GM12878 (cell line): ENCODE data around the gene S100A8. TPM values are rescaled to one million over a fixed set of nuclear protein-coding genes. Genes with fewer than 3 reads are reported as not detected.

Source experiments
- ATAC-seq: fragments of 200-7000 bp; cut with Tn5 transposase; 3 replicates; pipeline ENCODE4 v1.9.1; 2020; ENCODE audit warnings: mild to moderate bottlenecking, moderate library complexity
- BruUV-seq: library from RNA; stranded (reverse); fragments of 400-500 nt; replicated peaks from 2 replicates; lab custom pipeline; 2021; lab: Mats Ljungman, UMichigan
- CTCF ChIA-PET: fragments of 300-600 bp; sonication (Branson Sonifier 250); formaldehyde crosslinking; extraction: SDS; loops from one replicate; lab custom pipeline; 2021; ENCODE audit warnings: inconsistent platforms; lab: Yijun Ruan, JAX
- POLR2A ChIA-PET: fragments of 350-600 bp; formaldehyde crosslinking; extraction: SDS; loops from one replicate; lab custom pipeline; 2021; ENCODE audit warnings: inconsistent platforms; lab: Charles Lee
- RAD21 ChIA-PET: fragments of 300-600 bp; sonication (Branson Sonifier 250); formaldehyde crosslinking; loops from one replicate; lab custom pipeline; 2023; ENCODE audit warnings: antibody characterized with exemption; ENCODE audit not compliant: unreplicated experiment; lab: Charles Lee
- SMC1A ChIA-PET: fragments of 300-600 bp; sonication (Branson Sonifier 250); formaldehyde crosslinking; loops from one replicate; lab custom pipeline; 2023; ENCODE audit not compliant: unreplicated experiment, uncharacterized antibody; lab: Charles Lee
- DNase-seq: peaks from one replicate; pipeline ENCODE4 v3.0.0-alpha.2; 2011; ENCODE audit warnings: low read depth, low spot score
- FAIRE-seq: peaks from 3 replicates; lab custom pipeline; 2011; peaks lifted over from hg19 to GRCh38; lab: Jason Lieb, UNC
- H2AFZ ChIP-seq: 2 replicates; pipeline ENCODE4 v1.6.0; 2011; ENCODE audit warnings: low read depth, low read length, control low read depth; ENCODE audit not compliant: control insufficient read depth
- H3K27ac ChIP-seq: 2 replicates; pipeline ENCODE4 v1.5.1; 2011; ENCODE audit warnings: control low read depth; ENCODE audit not compliant: control insufficient read depth, insufficient read depth
- H3K27me3 ChIP-seq, 2 experiments: replicated peaks in 1 of 2; 2 replicates each; pipeline versions ENCODE4 v1.6.0 to v1.6.1; 2011; ENCODE audit warnings: low read length in 1 of 2; ENCODE audit not compliant: control insufficient read depth in 2 of 2, insufficient read depth in 2 of 2
- H3K36me3 ChIP-seq, 2 experiments: 2 replicates each; pipeline ENCODE4 v1.5.1; 2011; ENCODE audit warnings: low read length in 1 of 2; ENCODE audit not compliant: control insufficient read depth in 2 of 2, insufficient read depth in 2 of 2
- H3K4me1 ChIP-seq: 2 replicates; pipeline ENCODE4 v1.6.1; 2011; ENCODE audit warnings: mild to moderate bottlenecking, low read length, moderate library complexity, mixed read lengths; ENCODE audit not compliant: control insufficient read depth, insufficient read depth
- H3K4me2 ChIP-seq: 2 replicates; pipeline ENCODE4 v1.6.0; 2011; ENCODE audit warnings: control low read depth; ENCODE audit not compliant: control insufficient read depth, insufficient read depth
- H3K4me3 ChIP-seq: fragments of 200-600 bp; sonication (generic); 2 replicates; pipeline ENCODE4 v1.5.1; 2016
- H3K79me2 ChIP-seq: 2 replicates; pipeline ENCODE4 v1.6.0; 2011; ENCODE audit warnings: low read length; ENCODE audit not compliant: control insufficient read depth, insufficient read depth
- H3K9ac ChIP-seq: 2 replicates; pipeline ENCODE4 v1.8.0; 2011; ENCODE audit warnings: low read length, control low read depth, mixed read lengths; ENCODE audit not compliant: control insufficient read depth, insufficient read depth
- H3K9me3 ChIP-seq: replicated peaks from 3 replicates; pipeline ENCODE4 v1.5.1; 2011; ENCODE audit warnings: mild to moderate bottlenecking, low read length; ENCODE audit not compliant: control insufficient read depth, insufficient read depth
- H4K20me1 ChIP-seq: 2 replicates; pipeline ENCODE4 v1.6.0; 2011; ENCODE audit not compliant: control insufficient read depth, insufficient read depth
- FOXM1 ChIP-seq: IDR thresholded peaks from 2 replicates; pipeline ENCODE4 v1.6.1; 2012; ENCODE audit warnings: low read depth, mild to moderate bottlenecking, inconsistent platforms, low read length, moderate library complexity
- IKZF1 ChIP-seq: fragments of 450-650 bp; conservative IDR thresholded peaks from 2 replicates; pipeline ENCODE4 v1.6.1; 2017; ENCODE audit warnings: antibody characterized with exemption, mild to moderate bottlenecking
- MLLT1 ChIP-seq: fragments of 450-650 bp; IDR thresholded peaks from 2 replicates; pipeline ENCODE4 v1.6.1; 2016; ENCODE audit warnings: mild to moderate bottlenecking
- RUNX3 ChIP-seq: IDR thresholded peaks from 2 replicates; pipeline ENCODE4 v1.6.1; 2012; ENCODE audit warnings: low read length, inconsistent platforms
- SPI1 ChIP-seq: IDR thresholded peaks from 2 replicates; pipeline ENCODE4 v1.6.1; 2011; ENCODE audit warnings: low read depth, mild to moderate bottlenecking, low read length, moderate library complexity, borderline replicate concordance; ENCODE audit not compliant: insufficient read depth
- STAT3 ChIP-seq: IDR thresholded peaks from 2 replicates; pipeline ENCODE4 v1.6.1; 2011; ENCODE audit warnings: low read depth, low read length, improper control_type of control experiment
- ZNF274 ChIP-seq: IDR thresholded peaks from one replicate; pipeline ENCODE4 v1.8.0; 2011; ENCODE audit not compliant: insufficient read length, insufficient read depth
- WGBS: methylation state at CpG from one replicate; pipeline ENCODE4 v1.1.6; 2016; ENCODE audit warnings: low lambda C conversion rate; ENCODE audit not compliant: insufficient replicate concordance, insufficient coverage; ENCODE audit errors: missing lambda C conversion rate; 5-methylcytosine and 5-hydroxymethylcytosine counted together
- in situ Hi-C: fragments of 300-500 bp; cut with MboI; formaldehyde crosslinking; loops from 9 replicates; pipeline ENCODE4 v1.14.3; 2018; ENCODE audit warnings: mixed read lengths
- intact Hi-C: fragments of 100-400 bp; cut with micrococcal nuclease; formaldehyde crosslinking; loops from one replicate; pipeline ENCODE4 v1.14.2; 2022; ENCODE audit not compliant: unreplicated experiment
- polyA plus RNA-seq, 11 experiments: library from polyadenylated mRNA; depleted of rRNA in 4 of 11; unstranded in 6 of 11; stranded (reverse) in 5 of 11; fragments of >200 nt; fragmentation: Nextera tagmentation in 4 of 11; fragmentation: Illumina TruSeq in 1 of 11; extraction: Ambion mirVana in 4 of 11; extraction: Trizol in 1 of 11; gene quantifications; 1 replicate in 1 of 11; 2 replicates in 10 of 11; pipeline versions ENCODE4 v1.2.1 to v1.2.3, GENCODE V29; 2011 to 2016; ENCODE audit warnings: inconsistent platforms in 2 of 11, missing spikeins in 2 of 11, low read depth in 1 of 11
- total RNA-seq, 4 experiments: library from RNA; depleted of rRNA in 3 of 4; stranded (reverse); fragments of >200 nt in 3 of 4; fragmentation: Illumina TruSeq in 1 of 4; extraction: Trizol in 1 of 4; gene quantifications; 2 replicates each; pipeline versions ENCODE4 v1.2.1 to v1.2.3, GENCODE V29; 2013 to 2021
- TF ChIP-seq, protein P1 (sequence below): fragments of 450-650 bp; IDR thresholded peaks from 2 replicates; pipeline ENCODE4 v1.6.1; 2018; ENCODE audit warnings: mild to moderate bottlenecking, low read depth, moderate library complexity; ENCODE audit not compliant: partially characterized antibody
- TF ChIP-seq, protein P2 (sequence below): fragments of 450-650 bp; IDR thresholded peaks from 2 replicates; pipeline ENCODE4 v1.6.1; 2017; ENCODE audit warnings: mild to moderate bottlenecking, moderate library complexity

The S100A8 gene
- total and polyA plus RNA-seq, 10 of the 15 experiments (the other 5 are each of a cell fraction or from before 2014, with no cell fraction given), result 0.28 TPM; not detected in 9

- no peak for FAIRE-seq
- in situ Hi-C loops, result no loop called here
These were observed 47.7 kb downstream of the S100A8 start for GRCh38 chr1:153343040-153343681.

More at GRCh38 chr1:153343040-153343681, 47.7 kb downstream of the S100A8 start:
- TF ChIP-seq RUNX3 (no peak), SPI1 (no peak), STAT3 (no peak), IKZF1 (0 out of 2 replicates have a peak, but pooled peaks have one; percentile 5), ZNF274 (no peak), MLLT1 (0 out of 2 replicates have a peak, but pooled peaks have one; percentile 26), FOXM1 (no peak)
- TF ChIP-seq, protein P1, sequence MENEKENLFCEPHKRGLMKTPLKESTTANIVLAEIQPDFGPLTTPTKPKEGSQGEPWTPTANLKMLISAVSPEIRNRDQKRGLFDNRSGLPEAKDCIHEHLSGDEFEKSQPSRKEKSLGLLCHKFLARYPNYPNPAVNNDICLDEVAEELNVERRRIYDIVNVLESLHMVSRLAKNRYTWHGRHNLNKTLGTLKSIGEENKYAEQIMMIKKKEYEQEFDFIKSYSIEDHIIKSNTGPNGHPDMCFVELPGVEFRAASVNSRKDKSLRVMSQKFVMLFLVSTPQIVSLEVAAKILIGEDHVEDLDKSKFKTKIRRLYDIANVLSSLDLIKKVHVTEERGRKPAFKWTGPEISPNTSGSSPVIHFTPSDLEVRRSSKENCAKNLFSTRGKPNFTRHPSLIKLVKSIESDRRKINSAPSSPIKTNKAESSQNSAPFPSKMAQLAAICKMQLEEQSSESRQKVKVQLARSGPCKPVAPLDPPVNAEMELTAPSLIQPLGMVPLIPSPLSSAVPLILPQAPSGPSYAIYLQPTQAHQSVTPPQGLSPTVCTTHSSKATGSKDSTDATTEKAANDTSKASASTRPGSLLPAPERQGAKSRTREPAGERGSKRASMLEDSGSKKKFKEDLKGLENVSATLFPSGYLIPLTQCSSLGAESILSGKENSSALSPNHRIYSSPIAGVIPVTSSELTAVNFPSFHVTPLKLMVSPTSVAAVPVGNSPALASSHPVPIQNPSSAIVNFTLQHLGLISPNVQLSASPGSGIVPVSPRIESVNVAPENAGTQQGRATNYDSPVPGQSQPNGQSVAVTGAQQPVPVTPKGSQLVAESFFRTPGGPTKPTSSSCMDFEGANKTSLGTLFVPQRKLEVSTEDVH, result no peak
- TF ChIP-seq, protein P2, sequence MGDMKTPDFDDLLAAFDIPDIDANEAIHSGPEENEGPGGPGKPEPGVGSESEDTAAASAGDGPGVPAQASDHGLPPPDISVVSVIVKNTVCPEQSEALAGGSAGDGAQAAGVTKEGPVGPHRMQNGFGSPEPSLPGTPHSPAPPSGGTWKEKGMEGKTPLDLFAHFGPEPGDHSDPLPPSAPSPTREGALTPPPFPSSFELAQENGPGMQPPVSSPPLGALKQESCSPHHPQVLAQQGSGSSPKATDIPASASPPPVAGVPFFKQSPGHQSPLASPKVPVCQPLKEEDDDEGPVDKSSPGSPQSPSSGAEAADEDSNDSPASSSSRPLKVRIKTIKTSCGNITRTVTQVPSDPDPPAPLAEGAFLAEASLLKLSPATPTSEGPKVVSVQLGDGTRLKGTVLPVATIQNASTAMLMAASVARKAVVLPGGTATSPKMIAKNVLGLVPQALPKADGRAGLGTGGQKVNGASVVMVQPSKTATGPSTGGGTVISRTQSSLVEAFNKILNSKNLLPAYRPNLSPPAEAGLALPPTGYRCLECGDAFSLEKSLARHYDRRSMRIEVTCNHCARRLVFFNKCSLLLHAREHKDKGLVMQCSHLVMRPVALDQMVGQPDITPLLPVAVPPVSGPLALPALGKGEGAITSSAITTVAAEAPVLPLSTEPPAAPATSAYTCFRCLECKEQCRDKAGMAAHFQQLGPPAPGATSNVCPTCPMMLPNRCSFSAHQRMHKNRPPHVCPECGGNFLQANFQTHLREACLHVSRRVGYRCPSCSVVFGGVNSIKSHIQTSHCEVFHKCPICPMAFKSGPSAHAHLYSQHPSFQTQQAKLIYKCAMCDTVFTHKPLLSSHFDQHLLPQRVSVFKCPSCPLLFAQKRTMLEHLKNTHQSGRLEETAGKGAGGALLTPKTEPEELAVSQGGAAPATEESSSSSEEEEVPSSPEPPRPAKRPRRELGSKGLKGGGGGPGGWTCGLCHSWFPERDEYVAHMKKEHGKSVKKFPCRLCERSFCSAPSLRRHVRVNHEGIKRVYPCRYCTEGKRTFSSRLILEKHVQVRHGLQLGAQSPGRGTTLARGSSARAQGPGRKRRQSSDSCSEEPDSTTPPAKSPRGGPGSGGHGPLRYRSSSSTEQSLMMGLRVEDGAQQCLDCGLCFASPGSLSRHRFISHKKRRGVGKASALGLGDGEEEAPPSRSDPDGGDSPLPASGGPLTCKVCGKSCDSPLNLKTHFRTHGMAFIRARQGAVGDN, result 0 out of 2 replicates have a peak, but pooled peaks have one; percentile 6
- Histone ChIP-seq H3K4me1 (peaks cover 30% of the 10 kb centered on the region), H2AFZ (peak overlapping the region; percentile 15), H3K4me2 (peak overlapping the region; percentile 77), H3K79me2 (peaks cover 17% of the 10 kb centered on the region), H3K4me3 (peak overlapping the region; percentile 55; the same call in 1 of the 2 replicates), H3K27ac (peak overlapping the region; percentile 86), H3K9ac (peak overlapping the region; percentile 70), H4K20me1 (no peaks in the 10 kb centered on the region), H3K9me3 (no peaks in the 10 kb centered on the region), H3K36me3 (no peaks in the 10 kb centered on the region), H3K27me3 (no peaks in the 10 kb centered on the region)
- 16% methylated on average over 5 of the region's 5 CpGs for WGBS
- POLR2A ChIA-PET, result interaction anchor here (0.6 to 1.9 kb wide), 9 partner anchors 8 to 1429 kb away, joined by 3 to 7 read pairs (median 4); partner anchors contain the start of genes CHTOP and S100A2
- SMC1A ChIA-PET, result interaction anchor here (0.5 to 4.9 kb wide), 20 partner anchors 8 to 881 kb away, joined by 3 to 27 read pairs (median 4); partner anchors contain the start of gene PGLYRP3
- ATAC-seq (no peak), DNase-seq (no peak)
- CTCF ChIA-PET, result interaction anchor here (0.5 to 5.8 kb wide), 17 partner anchors 10 to 643 kb away, joined by 3 to 54 read pairs (median 5); partner anchors contain the start of genes PGLYRP3, RAB13 and S100A9
- RAD21 ChIA-PET, result interaction anchor here (0.6 to 4.0 kb wide), 12 partner anchors 10 to 389 kb away, joined by 3 to 26 read pairs (median 4); partner anchors contain the start of gene PGLYRP3
- intact Hi-C loops, result loop anchor here (5.0 kb wide), 1 partner anchor 81 kb away; no protein-coding TSS in a partner anchor
- BruUV-seq, result TSS peak; percentile 77
